ENCODE measurements around the gene NPB. TPM values are rescaled to one million over a fixed set of nuclear protein-coding genes. Genes with fewer than 3 reads are reported as not detected.

The NPB gene
- total RNA-seq, 1 donor from 2014 or later = 1.3 TPM

- no peak overlapping the region for H3K4me3 Mint-ChIP-seq (ENCODE audit: unreplicated experiment)
- peaks cover 23% of the 10 kb centered on the region for H3K36me3 Mint-ChIP-seq (ENCODE audit: low read depth)
- H3K4me1 Mint-ChIP-seq (ENCODE audit: low read depth) = peaks cover 41% of the 10 kb centered on the region
- no peak for DNase-seq (ENCODE audit: low spot score)
- H3K27me3 Mint-ChIP-seq (ENCODE audit: low read depth) = no peaks in the 10 kb centered on the region
- no peaks in the 10 kb centered on the region for H3K9me3 Mint-ChIP-seq (ENCODE audit: low read depth)
- TF ChIP-seq CTCF (IDR thresholded peaks at IDR 0.05) = no peak
- peak overlapping the region; percentile 82 for H3K27ac Mint-ChIP-seq (ENCODE audit: unreplicated experiment)
Measured at GRCh38 chr17:81884520-81884919, 17.5 kb upstream of the NPB start.

- Mint-ChIP-seq H3K9me3 (ENCODE audit: low read depth) (no peaks in the 10 kb centered on the region), H3K4me1 (ENCODE audit: low read depth) (peaks cover 43% of the 10 kb centered on the region), H3K36me3 (ENCODE audit: low read depth) (peaks cover 20% of the 10 kb centered on the region), H3K27ac (ENCODE audit: unreplicated experiment) (peak overlapping the region; percentile 87), H3K27me3 (ENCODE audit: low read depth) (no peaks in the 10 kb centered on the region), H3K4me3 (ENCODE audit: unreplicated experiment) (no peak overlapping the region)
- DNase-seq (ENCODE audit: low spot score) = no peak
- TF ChIP-seq CTCF (IDR thresholded peaks at IDR 0.05) = no peak
Measured at GRCh38 chr17:81884968-81885367, 17.1 kb upstream of the NPB start.

- Mint-ChIP-seq H3K27ac (ENCODE audit: unreplicated experiment) (peak overlapping the region; percentile 87), H3K9me3 (ENCODE audit: low read depth) (no peaks in the 10 kb centered on the region), H3K4me3 (ENCODE audit: unreplicated experiment) (no peak overlapping the region), H3K4me1 (ENCODE audit: low read depth) (peaks cover 48% of the 10 kb centered on the region), H3K27me3 (ENCODE audit: low read depth) (no peaks in the 10 kb centered on the region), H3K36me3 (ENCODE audit: low read depth) (peaks cover 20% of the 10 kb centered on the region)
- no peak for DNase-seq (ENCODE audit: low spot score)
- no peak for TF ChIP-seq CTCF (IDR thresholded peaks at IDR 0.05)
Measured at GRCh38 chr17:81885454-81885853, 16.6 kb upstream of the NPB start.

GRCh38 chr17:81885869-81886548 lies 16.0 kb upstream of the NPB start:
- TF ChIP-seq CTCF (IDR thresholded peaks at IDR 0.05) = no peak
- peaks cover 51% of the 10 kb centered on the region for H3K4me1 Mint-ChIP-seq (ENCODE audit: low read depth)
- H3K36me3 Mint-ChIP-seq (ENCODE audit: low read depth) = peaks cover 20% of the 10 kb centered on the region
- peak overlapping the region; percentile 87 for H3K27ac Mint-ChIP-seq (ENCODE audit: unreplicated experiment)
- H3K9me3 Mint-ChIP-seq (ENCODE audit: low read depth) = no peaks in the 10 kb centered on the region
- DNase-seq (ENCODE audit: low spot score) = no peak
- no peak overlapping the region for H3K4me3 Mint-ChIP-seq (ENCODE audit: unreplicated experiment)
- H3K27me3 Mint-ChIP-seq (ENCODE audit: low read depth) = no peaks in the 10 kb centered on the region

GRCh38 chr17:81888105-81888987 lies 13.7 kb upstream of the NPB start:
- TF ChIP-seq CTCF (IDR thresholded peaks at IDR 0.05) = no peak
- H3K36me3 Mint-ChIP-seq (ENCODE audit: low read depth) = peaks cover 20% of the 10 kb centered on the region
- H3K27me3 Mint-ChIP-seq (ENCODE audit: low read depth) = no peaks in the 10 kb centered on the region
- H3K9me3 Mint-ChIP-seq (ENCODE audit: low read depth) = no peaks in the 10 kb centered on the region
- no peak overlapping the region for H3K4me3 Mint-ChIP-seq (ENCODE audit: unreplicated experiment)
- no peak for DNase-seq (ENCODE audit: low spot score)
- peak overlapping the region; percentile 71 for H3K27ac Mint-ChIP-seq (ENCODE audit: unreplicated experiment)
- peaks cover 56% of the 10 kb centered on the region for H3K4me1 Mint-ChIP-seq (ENCODE audit: low read depth)
